Spleen (tissue), 11 donors: Measurements from ENCODE around the gene AIRE. TPM values are rescaled to one million over a fixed set of nuclear protein-coding genes. Genes with fewer than 3 reads are reported as not detected.

Experiments
- DNase-seq: peaks from one replicate; pipeline ENCODE4 v3.0.0-alpha.2; 2020
- H3K27ac ChIP-seq, 8 donors: fragments of 200-600 bp; sonication (generic) in 7 of 8; 1 replicate in 4 of 8; 2 replicates in 4 of 8; pipeline versions ENCODE4 v1.5.0 to v1.8.0; 2016 to 2021; ENCODE audit warnings: inconsistent platforms in 4 of 8, mild to moderate bottlenecking in 4 of 8, moderate library complexity in 1 of 8
- H3K27me3 ChIP-seq, 7 donors: fragments of 200-600 bp; sonication (generic) in 6 of 7; replicated peaks in 1 of 7; 1 replicate in 4 of 7; 2 replicates in 3 of 7; pipeline versions ENCODE4 v1.5.0 to v1.8.0; 2016 to 2021; ENCODE audit warnings: inconsistent platforms in 3 of 7, mild to moderate bottlenecking in 1 of 7
- H3K36me3 ChIP-seq, 6 donors: fragments of 200-600 bp; sonication (generic) in 5 of 6; 1 replicate in 4 of 6; 2 replicates in 2 of 6; pipeline versions ENCODE4 v1.5.0 to v1.8.0; 2016 to 2021; ENCODE audit warnings: inconsistent platforms in 2 of 6
- H3K4me1 ChIP-seq, 6 donors: fragments of 200-600 bp; sonication (generic) in 5 of 6; 1 replicate in 3 of 6; 2 replicates in 3 of 6; pipeline versions ENCODE4 v1.5.0 to v1.8.0; 2016 to 2021; ENCODE audit warnings: inconsistent platforms in 3 of 6
- H3K4me3 ChIP-seq, 8 donors: fragments of 200-600 bp; sonication (generic) in 7 of 8; 1 replicate in 4 of 8; 2 replicates in 4 of 8; pipeline versions ENCODE4 v1.5.0 to v1.8.0; 2016 to 2021; ENCODE audit warnings: inconsistent platforms in 4 of 8, mild to moderate bottlenecking in 4 of 8, moderate library complexity in 2 of 8
- H3K9me3 ChIP-seq, 8 donors: fragments of 200-600 bp; sonication (generic) in 7 of 8; 1 replicate in 4 of 8; 2 replicates in 4 of 8; pipeline versions ENCODE4 v1.5.0 to v1.8.0; 2016 to 2021; ENCODE audit warnings: inconsistent platforms in 4 of 8
- POLR2A ChIP-seq, 3 donors: fragments of 450-650 bp; IDR thresholded peaks; one replicate each; pipeline ENCODE4 v1.5.1; 2017; ENCODE audit warnings: antibody characterized with exemption in 3 of 3, mild to moderate bottlenecking in 1 of 3
- POLR2AphosphoS5 ChIP-seq, 3 donors: sonication (generic); formaldehyde crosslinking; IDR thresholded peaks; one replicate each; pipeline ENCODE4 v1.5.1; 2017; ENCODE audit warnings: antibody characterized with exemption in 3 of 3
- WGBS, 5 donors: extraction: QIAGEN DNeasy Blood & Tissue Kit in 3 of 5; methylation state at CpG; one replicate each; pipeline versions ENCODE4 v1.1.5 to v1.1.7; 2013 to 2018; 5-methylcytosine and 5-hydroxymethylcytosine counted together
- intact Hi-C: fragments of 100-400 bp; cut with DNase I; formaldehyde crosslinking; loops from one replicate; pipeline ENCODE4 v1.15.0; 2023; ENCODE audit warnings: low total_unique reads
- polyA plus RNA-seq, 3 donors: library from polyadenylated mRNA; stranded (reverse); fragments of 200-250 nt; gene quantifications; one replicate each; pipeline ENCODE4 v1.2.1, GENCODE V29; 2013
- total RNA-seq, 7 donors: library from RNA; depleted of rRNA in 3 of 7; stranded (reverse); fragments of >200 nt in 3 of 7; fragmentation: NEBNext Ultra II Directional in 4 of 7; extraction: Animal tissue kit (Norgen Biotek cat#: 25700) in 4 of 7; gene quantifications; one replicate each; pipeline versions ENCODE4 v1.1.0 to v1.2.1, GENCODE V29; 2016 to 2021
- TF ChIP-seq, protein P1 (sequence below), 11 experiments: fragments of 200-600 bp in 7 of 11; fragments of 450-650 bp in 4 of 11; sonication (generic) in 4 of 11; IDR thresholded peaks in 8 of 11; conservative IDR thresholded peaks in 3 of 11; 1 replicate in 7 of 11; 2 replicates in 4 of 11; pipeline versions ENCODE4 v1.4.0 to v1.8.0; 2016 to 2021; ENCODE audit warnings: antibody characterized with exemption in 11 of 11, inconsistent platforms in 4 of 11, mild to moderate bottlenecking in 1 of 11
- donor health status: healthy with polysubstance abuse.
- donor health status: DM: no; HTN: no; CAD: no; lungs with moderate emphysema.
- donor health status: DM: no; HTN: no; CAD: no.
- donor health status: Bipolar disorder and iron deficiency.
- donor health status: healthy.
- donor health status: DM: no; HTN: no; CAD: no.
- donor health status: DM: yes; HTN: yes; CAD: no.

AIRE gene
- total and polyA plus RNA-seq, 10 donors: 0.08 to 0.16 (median 0.10) TPM; not detected in 6

DNA sequence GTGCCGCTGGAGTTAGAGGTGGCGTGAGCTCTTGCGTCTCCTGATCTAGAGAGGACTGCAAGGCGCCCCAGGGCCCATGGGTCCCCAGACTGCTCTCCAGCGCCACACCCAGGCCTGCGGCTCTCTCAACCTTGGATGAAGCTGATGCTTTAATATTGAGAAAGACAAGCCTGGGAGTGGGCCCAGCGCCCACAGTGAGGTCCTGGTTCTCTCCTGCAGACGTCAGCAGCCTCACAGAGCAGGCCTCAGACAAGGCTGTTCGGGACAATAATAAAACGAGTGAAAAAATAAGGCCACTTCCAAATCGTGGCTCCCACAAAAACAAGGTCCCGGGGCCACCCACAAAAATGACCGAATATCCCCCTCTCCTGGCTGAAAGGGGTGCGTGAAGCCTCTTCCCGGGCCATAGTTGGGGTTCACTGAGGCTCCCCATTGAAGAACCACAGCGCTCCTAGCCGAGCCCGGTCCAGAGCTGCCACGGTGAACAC is 18.0 kb upstream of the AIRE start:
- H3K27me3 ChIP-seq: peaks cover 0 to 7% (median 0%) of the 10 kb centered on the region in 7 donors
- H3K27ac ChIP-seq: no peak overlapping the region
- TF ChIP-seq POLR2AphosphoS5 (IDR thresholded peaks at IDR 0.05) (no peak), POLR2A (IDR thresholded peaks at IDR 0.05) (no peak)
- TF ChIP-seq, protein P1, sequence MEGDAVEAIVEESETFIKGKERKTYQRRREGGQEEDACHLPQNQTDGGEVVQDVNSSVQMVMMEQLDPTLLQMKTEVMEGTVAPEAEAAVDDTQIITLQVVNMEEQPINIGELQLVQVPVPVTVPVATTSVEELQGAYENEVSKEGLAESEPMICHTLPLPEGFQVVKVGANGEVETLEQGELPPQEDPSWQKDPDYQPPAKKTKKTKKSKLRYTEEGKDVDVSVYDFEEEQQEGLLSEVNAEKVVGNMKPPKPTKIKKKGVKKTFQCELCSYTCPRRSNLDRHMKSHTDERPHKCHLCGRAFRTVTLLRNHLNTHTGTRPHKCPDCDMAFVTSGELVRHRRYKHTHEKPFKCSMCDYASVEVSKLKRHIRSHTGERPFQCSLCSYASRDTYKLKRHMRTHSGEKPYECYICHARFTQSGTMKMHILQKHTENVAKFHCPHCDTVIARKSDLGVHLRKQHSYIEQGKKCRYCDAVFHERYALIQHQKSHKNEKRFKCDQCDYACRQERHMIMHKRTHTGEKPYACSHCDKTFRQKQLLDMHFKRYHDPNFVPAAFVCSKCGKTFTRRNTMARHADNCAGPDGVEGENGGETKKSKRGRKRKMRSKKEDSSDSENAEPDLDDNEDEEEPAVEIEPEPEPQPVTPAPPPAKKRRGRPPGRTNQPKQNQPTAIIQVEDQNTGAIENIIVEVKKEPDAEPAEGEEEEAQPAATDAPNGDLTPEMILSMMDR (IDR thresholded peaks at IDR 0.05 in 8 of 11, conservative IDR thresholded peaks at IDR 0.05 in 3 of 11): peak in 8 of 11 experiments; percentile 13 to 53 (median 42)
- 65 to 83% (median 73%) methylated on average over 18 to 19 of the region's 19 CpGs for WGBS, 5 donors
- H3K4me1 ChIP-seq: no peaks in the 10 kb centered on the region
- H3K4me3 ChIP-seq: no peak overlapping the region
- no peaks in the 10 kb centered on the region for H3K9me3 ChIP-seq
- no peaks in the 10 kb centered on the region for H3K36me3 ChIP-seq
- DNase-seq: peak; percentile 75
- intact Hi-C loops: no loop called here

DNA sequence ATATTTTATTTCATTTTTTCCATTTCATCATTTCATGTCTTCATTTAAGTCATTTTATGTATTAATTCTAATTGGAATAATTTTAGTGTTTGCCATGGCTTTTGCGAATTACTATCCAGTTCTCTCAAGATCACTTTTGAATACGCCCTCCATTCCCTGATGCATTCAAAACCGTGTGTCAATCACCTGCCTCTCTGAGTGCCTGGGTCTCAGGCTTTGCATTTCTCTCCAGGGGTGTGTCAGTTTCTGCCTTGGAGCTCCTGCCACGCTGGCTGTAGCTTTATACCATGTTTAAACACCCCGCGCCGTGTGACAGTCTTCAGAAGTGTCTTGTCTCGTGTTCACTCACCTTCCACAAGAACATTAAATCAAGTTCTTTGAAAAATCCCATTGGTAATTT is 16.6 kb upstream of the AIRE start:
- no peak for TF ChIP-seq POLR2AphosphoS5 (IDR thresholded peaks at IDR 0.05)
- no peak for TF ChIP-seq POLR2A (IDR thresholded peaks at IDR 0.05)
- TF ChIP-seq, protein P1 (IDR thresholded peaks at IDR 0.05 in 8 of 11, conservative IDR thresholded peaks at IDR 0.05 in 3 of 11): no peak
- WGBS, 5 donors: 83 to 85% (median 84%) methylated on average over 8 of the region's 8 CpGs
- Histone ChIP-seq H3K36me3 (no peaks in the 10 kb centered on the region), H3K4me3 (no peak overlapping the region), H3K27me3 (no peaks in the 10 kb centered on the region), H3K27ac (no peak overlapping the region), H3K4me1 (no peaks in the 10 kb centered on the region), H3K9me3 (no peaks in the 10 kb centered on the region)
- intact Hi-C loops: no loop called here
- peak; percentile 16 for DNase-seq

GRCh38 chr21:44271558-44272283 is 14.0 kb upstream of the AIRE start:
- Histone ChIP-seq H3K4me1 (no peaks in the 10 kb centered on the region), H3K36me3 (no peaks in the 10 kb centered on the region), H3K27me3 (no peaks in the 10 kb centered on the region), H3K4me3 (no peak overlapping the region), H3K27ac (no peak overlapping the region), H3K9me3 (no peaks in the 10 kb centered on the region)
- TF ChIP-seq, protein P1 (IDR thresholded peaks at IDR 0.05 in 8 of 11, conservative IDR thresholded peaks at IDR 0.05 in 3 of 11): no peak
- TF ChIP-seq POLR2A (IDR thresholded peaks at IDR 0.05) (no peak), POLR2AphosphoS5 (IDR thresholded peaks at IDR 0.05) (no peak)
- intact Hi-C loops: no loop called here
- peak; percentile 65 for DNase-seq
- WGBS, 5 donors: 82 to 90% (median 87%) methylated on average over 17 to 18 of the region's 18 CpGs

DNA sequence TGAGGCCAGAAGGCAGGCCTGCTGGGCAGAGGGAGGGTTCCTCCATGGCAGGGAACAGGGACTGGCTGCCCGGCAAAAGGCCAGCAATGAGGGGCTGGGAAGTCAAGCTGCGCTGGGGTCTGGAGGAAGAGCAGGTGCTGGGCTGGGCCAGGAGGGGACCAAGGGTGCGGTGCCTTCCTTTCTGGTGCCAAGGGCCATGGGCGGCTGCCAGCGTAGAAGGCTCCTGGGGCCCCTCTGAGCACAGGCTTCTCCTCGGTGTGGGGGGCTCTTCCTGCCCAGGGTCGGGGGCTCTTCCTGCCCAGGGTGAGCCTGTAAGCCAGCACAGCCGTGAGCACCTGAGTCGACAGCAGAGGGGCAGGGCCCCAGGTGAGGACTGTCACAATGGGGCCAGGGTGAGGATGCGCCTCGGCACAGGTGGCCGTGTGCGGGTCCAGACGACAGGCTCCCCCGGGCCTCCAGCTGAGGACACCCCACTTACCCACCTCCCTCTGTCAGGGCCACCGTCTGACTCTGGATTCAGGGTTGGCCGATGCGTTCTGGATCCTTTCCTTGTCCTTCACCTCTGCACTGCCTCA is 13.3 kb upstream of the AIRE start:
- Histone ChIP-seq H3K4me3 (no peak overlapping the region), H3K27me3 (no peaks in the 10 kb centered on the region), H3K36me3 (no peaks in the 10 kb centered on the region), H3K27ac (no peak overlapping the region), H3K4me1 (no peaks in the 10 kb centered on the region), H3K9me3 (no peaks in the 10 kb centered on the region)
- peak; percentile 50 for DNase-seq
- intact Hi-C loops: no loop called here
- TF ChIP-seq POLR2A (IDR thresholded peaks at IDR 0.05) (no peak), POLR2AphosphoS5 (IDR thresholded peaks at IDR 0.05) (no peak)
- TF ChIP-seq, protein P1 (IDR thresholded peaks at IDR 0.05 in 8 of 11, conservative IDR thresholded peaks at IDR 0.05 in 3 of 11): no peak
- 82 to 88% (median 86%) methylated on average over 17 to 18 of the region's 18 CpGs for WGBS, 5 donors
